ENCODE results near the gene TMEM178B.
"Not testable (repeated sequence)": the region's sequence is repeated elsewhere in the genome, so short reads cannot be mapped to it uniquely, and the experiment has no call there.

Gene TMEM178B

GRCh38 chr7:141178486-141179135, 104.7 kb downstream of the TMEM178B start:
- no peak overlapping the region for H3K4me3 ChIP-seq (ENCODE audit: low read length)
- TF ChIP-seq ZNF274 (IDR thresholded peaks at IDR 0.05; ENCODE audit: low read depth, low read length), result no peak

- no peak for TF ChIP-seq ZNF274 (IDR thresholded peaks at IDR 0.05; ENCODE audit: low read depth, low read length)
- H3K4me3 ChIP-seq (ENCODE audit: low read length), result no peak overlapping the region
Measured at GRCh38 chr7:141181812-141182211, 107.9 kb downstream of the TMEM178B start.

- H3K4me3 ChIP-seq (ENCODE audit: low read length), result no peak overlapping the region
- TF ChIP-seq ZNF274 (IDR thresholded peaks at IDR 0.05; ENCODE audit: low read depth, low read length), result no peak
Measured at GRCh38 chr7:141184532-141185190, 110.8 kb downstream of the TMEM178B start.

- H3K4me3 ChIP-seq (ENCODE audit: low read length), result no peak overlapping the region
- no peak for TF ChIP-seq ZNF274 (IDR thresholded peaks at IDR 0.05; ENCODE audit: low read depth, low read length)
Measured at GRCh38 chr7:141185369-141185967, 111.6 kb downstream of the TMEM178B start.

GRCh38 chr7:141189231-141189630, 115.4 kb downstream of the TMEM178B start:
- H3K4me3 ChIP-seq (ENCODE audit: low read length), result no peak overlapping the region
- no peak for TF ChIP-seq ZNF274 (IDR thresholded peaks at IDR 0.05; ENCODE audit: low read depth, low read length)

GRCh38 chr7:141190495-141190894, 116.6 kb downstream of the TMEM178B start:
- TF ChIP-seq ZNF274 (IDR thresholded peaks at IDR 0.05; ENCODE audit: low read depth, low read length), result no peak
- H3K4me3 ChIP-seq (ENCODE audit: low read length), result no peak overlapping the region

- H3K4me3 ChIP-seq (ENCODE audit: low read length), result no peak overlapping the region
- TF ChIP-seq ZNF274 (IDR thresholded peaks at IDR 0.05; ENCODE audit: low read depth, low read length), result no peak
Measured at GRCh38 chr7:141191277-141191676, 117.4 kb downstream of the TMEM178B start.

- no peak for TF ChIP-seq ZNF274 (IDR thresholded peaks at IDR 0.05; ENCODE audit: low read depth, low read length)
- no peak overlapping the region for H3K4me3 ChIP-seq (ENCODE audit: low read length)
Measured at GRCh38 chr7:141193066-141193465, 119.2 kb downstream of the TMEM178B start.

- not testable (repeated sequence) for H3K4me3 ChIP-seq (ENCODE audit: low read length)
Measured at GRCh38 chr7:141195722-141196121, 121.9 kb downstream of the TMEM178B start.

GRCh38 chr7:141198194-141198958, 124.5 kb downstream of the TMEM178B start:
- no peak overlapping the region for H3K4me3 ChIP-seq (ENCODE audit: low read length)
- no peak for TF ChIP-seq ZNF274 (IDR thresholded peaks at IDR 0.05; ENCODE audit: low read depth, low read length)

- H3K4me3 ChIP-seq (ENCODE audit: low read length), result no peak overlapping the region
- TF ChIP-seq ZNF274 (IDR thresholded peaks at IDR 0.05; ENCODE audit: low read depth, low read length), result no peak
Measured at GRCh38 chr7:141200191-141201108, 126.6 kb downstream of the TMEM178B start.

GRCh38 chr7:141201145-141201885, 127.5 kb downstream of the TMEM178B start:
- H3K4me3 ChIP-seq (ENCODE audit: low read length), result no peak overlapping the region
- TF ChIP-seq ZNF274 (IDR thresholded peaks at IDR 0.05; ENCODE audit: low read depth, low read length), result no peak

GRCh38 chr7:141202535-141202934, 128.7 kb downstream of the TMEM178B start:
- H3K4me3 ChIP-seq (ENCODE audit: low read length), result no peak overlapping the region
- TF ChIP-seq ZNF274 (IDR thresholded peaks at IDR 0.05; ENCODE audit: low read depth, low read length), result no peak

Measured in GM08714 (cell line).